Measurements from ENCODE around the gene ARL14EPL.

The ARL14EPL gene

GRCh38 chr5:115988002-115988401 lies 44.3 kb upstream of the ARL14EPL start:
- TF ChIP-seq POLR2AphosphoS5 (IDR thresholded peaks at IDR 0.05; ENCODE audit: low read depth) (no peak), REST (IDR thresholded peaks at IDR 0.05; ENCODE audit: insufficient replicate concordance, low read depth) (no peak), GABPA (IDR thresholded peaks at IDR 0.05; ENCODE audit: low read depth) (no peak), SPI1 (IDR thresholded peaks at IDR 0.05; ENCODE audit: borderline replicate concordance, low read depth) (no peak), CTCF (IDR thresholded peaks at IDR 0.05; ENCODE audit: insufficient read depth, low read length) (no peak)
- H3K4me3 ChIP-seq (replicated peaks; ENCODE audit: insufficient read depth, low read length) = no peak overlapping the region
- H3K27ac ChIP-seq (replicated peaks) = no peak overlapping the region
- DNase-seq (ENCODE audit: low read depth in 1 of 2, low spot score in 1 of 2) = no peak
- no peaks in the 10 kb centered on the region for H3K27me3 ChIP-seq (ENCODE audit: insufficient read depth, poor library complexity, severe bottlenecking)

DNA sequence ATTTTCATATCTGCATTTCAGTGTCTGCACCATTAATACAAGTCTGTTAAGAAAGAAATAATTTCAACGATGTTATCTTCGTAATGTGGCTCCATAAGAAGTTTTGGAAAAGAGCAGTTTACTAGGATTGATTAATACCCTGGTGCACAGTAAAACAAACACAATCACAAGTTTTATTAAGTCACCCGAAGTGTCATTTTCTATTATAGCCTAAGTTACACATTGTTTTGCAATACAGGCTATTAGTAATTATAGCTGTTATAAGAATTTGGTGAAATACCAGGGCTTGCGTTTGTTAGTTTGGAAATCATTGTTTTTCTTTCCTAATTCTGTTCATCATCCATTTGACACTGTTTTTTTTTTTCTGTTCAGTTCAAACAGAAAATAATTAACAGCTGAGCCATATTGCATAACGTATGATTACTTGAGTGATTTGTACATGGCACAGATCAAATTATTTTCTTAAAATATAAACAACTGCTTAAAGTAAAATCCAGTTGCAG lies 39.4 kb upstream of the ARL14EPL start:
- no peak overlapping the region for H3K4me3 ChIP-seq (replicated peaks; ENCODE audit: insufficient read depth, low read length)
- no peak for DNase-seq (ENCODE audit: low read depth in 1 of 2, low spot score in 1 of 2)
- H3K27me3 ChIP-seq (ENCODE audit: insufficient read depth, poor library complexity, severe bottlenecking) = no peaks in the 10 kb centered on the region
- no peak overlapping the region for H3K27ac ChIP-seq (replicated peaks)
- TF ChIP-seq REST (IDR thresholded peaks at IDR 0.05; ENCODE audit: insufficient replicate concordance, low read depth) = no peak
- TF ChIP-seq GABPA (IDR thresholded peaks at IDR 0.05; ENCODE audit: low read depth) = no peak
- TF ChIP-seq POLR2AphosphoS5 (IDR thresholded peaks at IDR 0.05; ENCODE audit: low read depth) = no peak
- TF ChIP-seq SPI1 (IDR thresholded peaks at IDR 0.05; ENCODE audit: borderline replicate concordance, low read depth) = no peak
- TF ChIP-seq CTCF (IDR thresholded peaks at IDR 0.05; ENCODE audit: insufficient read depth, low read length) = no peak

- H3K4me3 ChIP-seq (replicated peaks; ENCODE audit: insufficient read depth, low read length) = no peak overlapping the region
- no peak for TF ChIP-seq SPI1 (IDR thresholded peaks at IDR 0.05; ENCODE audit: borderline replicate concordance, low read depth)
- TF ChIP-seq GABPA (IDR thresholded peaks at IDR 0.05; ENCODE audit: low read depth) = no peak
- no peak for TF ChIP-seq CTCF (IDR thresholded peaks at IDR 0.05; ENCODE audit: insufficient read depth, low read length)
- TF ChIP-seq REST (IDR thresholded peaks at IDR 0.05; ENCODE audit: insufficient replicate concordance, low read depth) = no peak
- no peak for TF ChIP-seq POLR2AphosphoS5 (IDR thresholded peaks at IDR 0.05; ENCODE audit: low read depth)
- H3K27ac ChIP-seq (replicated peaks) = no peak overlapping the region
- H3K27me3 ChIP-seq (ENCODE audit: insufficient read depth, poor library complexity, severe bottlenecking) = no peaks in the 10 kb centered on the region
- no peak for DNase-seq (ENCODE audit: low read depth in 1 of 2, low spot score in 1 of 2)
These were observed 36.9 kb upstream of the ARL14EPL start for GRCh38 chr5:115995351-115995750.

Measured in HL-60 (cell line).